ENCODE results near the gene TM9SF2. TPM values are rescaled to one million over a fixed set of nuclear protein-coding genes. Genes with fewer than 3 reads are reported as not detected.

TM9SF2 gene
- total and polyA plus RNA-seq, 8 donors: 129 to 155 (median 148) TPM

DNA sequence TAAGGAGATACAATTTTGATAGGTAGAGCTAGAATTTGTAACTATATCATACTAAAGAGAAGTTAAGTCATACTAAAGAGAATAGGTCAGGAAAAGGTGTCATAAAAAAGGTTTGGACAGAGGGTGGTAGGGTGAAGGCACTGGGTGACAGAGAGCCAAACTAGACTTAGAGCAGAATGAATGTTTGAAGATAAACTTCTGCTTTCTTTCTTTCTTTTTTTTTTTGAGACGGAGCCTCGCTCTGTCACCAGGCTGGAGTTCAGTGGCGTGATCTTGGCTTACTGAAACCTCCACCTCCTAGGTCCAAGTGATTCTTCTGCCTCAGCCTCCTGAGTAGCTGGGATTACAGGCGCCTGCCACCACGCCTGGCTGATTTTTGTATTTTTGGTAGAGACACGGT lies 44.1 kb downstream of the TM9SF2 start:
- intact Hi-C loops (cut with DNase I): no loop called here
- ATAC-seq (no peak), DNase-seq (no peak)
- H3K4me1 ChIP-seq: peaks cover 0 to 33% of the 10 kb centered on the region in 2 donors
- H3K9me3 ChIP-seq: no peaks in the 10 kb centered on the region
- no peak overlapping the region for H3K27ac ChIP-seq
- H3K4me3 ChIP-seq: no peak overlapping the region
- peaks cover 0 to 94% of the 10 kb centered on the region in 2 donors for H3K36me3 ChIP-seq
- H3K27me3 ChIP-seq: no peaks in the 10 kb centered on the region
- no peak for TF ChIP-seq CTCF (IDR thresholded peaks at IDR 0.05)

- peaks cover 0 to 33% of the 10 kb centered on the region in 2 donors for H3K4me1 ChIP-seq
- ATAC-seq (no peak), DNase-seq (no peak)
- intact Hi-C loops (cut with DNase I): no loop called here
- peaks cover 0 to 96% of the 10 kb centered on the region in 2 donors for H3K36me3 ChIP-seq
- H3K27me3 ChIP-seq: no peaks in the 10 kb centered on the region
- no peak overlapping the region for H3K27ac ChIP-seq
- no peak for TF ChIP-seq CTCF (IDR thresholded peaks at IDR 0.05)
- no peak overlapping the region for H3K4me3 ChIP-seq
- H3K9me3 ChIP-seq: no peaks in the 10 kb centered on the region
Observed at GRCh38 chr13:99545979-99546378, 44.7 kb downstream of the TM9SF2 start.

DNA sequence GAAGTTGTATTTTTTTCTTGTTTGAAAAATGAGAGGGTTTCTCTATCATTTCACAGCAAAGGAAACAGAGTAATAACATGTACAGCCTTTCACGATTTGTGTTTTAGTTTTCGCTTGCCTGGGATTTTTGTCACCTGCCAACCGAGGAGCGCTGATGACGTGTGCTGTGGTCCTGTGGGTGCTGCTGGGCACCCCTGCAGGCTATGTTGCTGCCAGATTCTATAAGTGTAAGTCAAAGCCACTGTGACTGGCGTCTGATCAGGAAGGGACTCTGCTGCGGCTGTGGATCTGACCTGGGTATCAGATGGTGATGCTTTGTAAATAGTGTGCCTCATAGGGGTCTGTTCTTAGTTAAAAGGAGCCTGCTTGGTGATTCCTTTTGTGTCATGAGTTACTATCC lies 45.6 kb downstream of the TM9SF2 start:
- Histone ChIP-seq H3K27ac (no peak overlapping the region), H3K4me1 (peaks cover 0 to 33% of the 10 kb centered on the region in 2 donors), H3K36me3 (peaks cover 0 to 96% of the 10 kb centered on the region in 2 donors), H3K4me3 (no peak overlapping the region), H3K27me3 (no peaks in the 10 kb centered on the region), H3K9me3 (no peaks in the 10 kb centered on the region)
- DNase-seq (no peak), ATAC-seq (no peak)
- intact Hi-C loops (cut with DNase I): no loop called here
- no peak for TF ChIP-seq CTCF (IDR thresholded peaks at IDR 0.05)

DNA sequence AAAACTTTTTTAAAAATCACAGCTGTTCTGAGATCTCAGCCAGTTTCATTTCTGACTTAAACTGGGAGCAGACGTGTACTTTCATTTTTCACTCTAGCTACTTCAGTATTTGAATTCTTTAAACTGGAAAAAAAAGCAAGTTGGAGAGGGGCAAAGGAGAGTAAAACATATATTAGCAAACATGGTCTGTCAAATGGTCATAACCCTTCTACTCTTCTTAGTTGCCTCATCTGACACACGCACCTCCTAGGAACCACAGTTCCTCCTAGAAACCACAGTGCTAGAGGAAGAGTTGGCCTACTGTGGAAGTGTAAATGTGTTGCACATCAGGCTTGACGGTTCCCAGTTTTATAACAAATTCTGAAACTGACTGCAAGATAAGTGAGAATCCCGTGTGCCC lies 47.2 kb downstream of the TM9SF2 start:
- no peaks in the 10 kb centered on the region for H3K27me3 ChIP-seq
- intact Hi-C loops (cut with DNase I): no loop called here

DNA sequence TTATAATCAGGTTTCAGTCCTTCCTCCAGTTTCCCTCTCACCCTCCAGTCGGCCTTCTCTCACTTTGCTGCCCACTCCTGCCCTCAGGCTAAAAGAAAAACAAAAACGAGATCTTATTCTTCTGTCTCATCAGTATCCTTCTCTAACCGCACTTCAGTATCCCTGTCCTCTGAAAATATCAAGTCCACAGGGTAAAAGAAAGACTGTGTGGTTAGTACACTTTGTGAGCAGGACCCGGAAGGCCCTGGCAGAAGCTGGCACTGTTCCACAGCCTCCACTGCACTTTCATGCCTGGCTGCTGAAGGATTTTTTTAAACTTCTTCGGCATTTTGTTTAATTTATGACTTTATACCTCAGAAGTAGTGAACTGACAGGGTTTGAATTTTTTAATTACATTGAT lies 51.8 kb downstream of the TM9SF2 start:
- Histone ChIP-seq H3K27ac (no peak overlapping the region), H3K27me3 (no peaks in the 10 kb centered on the region), H3K9me3 (no peaks in the 10 kb centered on the region), H3K4me3 (no peak overlapping the region), H3K4me1 (peaks cover 0 to 8% of the 10 kb centered on the region in 2 donors), H3K36me3 (peaks cover 0 to 98% of the 10 kb centered on the region in 2 donors)
- DNase-seq (no peak), ATAC-seq (no peak)
- intact Hi-C loops (cut with DNase I): no loop called here
- TF ChIP-seq CTCF (IDR thresholded peaks at IDR 0.05): no peak

More for the DNA sequence above, 47.2 kb downstream of the TM9SF2 start:
- Histone ChIP-seq H3K4me3 (no peak overlapping the region), H3K4me1 (peaks cover 0 to 17% of the 10 kb centered on the region in 2 donors), H3K9me3 (no peaks in the 10 kb centered on the region), H3K27ac (no peak overlapping the region), H3K36me3 (peaks cover 0 to 98% of the 10 kb centered on the region in 2 donors)
- DNase-seq (no peak), ATAC-seq (peak; percentile 33)
- no peak for TF ChIP-seq CTCF (IDR thresholded peaks at IDR 0.05)
